IMR-90 (cell line): ENCODE data around the gene PRADC1. TPM values are rescaled to one million over a fixed set of nuclear protein-coding genes. Genes with fewer than 3 reads are reported as not detected.

Experiments
- ATAC-seq: fragments of 200-7000 bp; cut with Tn5 transposase; 2 replicates; pipeline ENCODE4 v1.9.1; 2020; ENCODE audit warnings: low read depth, mild to moderate bottlenecking, moderate library complexity
- BruUV-seq: library from RNA; stranded (reverse); fragments of 400-500 nt; replicated peaks from 2 replicates; lab custom pipeline; 2021; lab: Mats Ljungman, UMichigan
- CTCF ChIA-PET: fragments of 300-600 bp; formaldehyde crosslinking; extraction: SDS; loops from one replicate; lab custom pipeline; 2021; ENCODE audit warnings: antibody characterized with exemption; lab: Yijun Ruan, JAX
- POLR2A ChIA-PET: fragments of 300-600 bp; sonication (Branson Sonifier 250); formaldehyde crosslinking; loops from one replicate; lab custom pipeline; 2022; ENCODE audit warnings: antibody characterized with exemption; ENCODE audit not compliant: unreplicated experiment; lab: Charles Lee
- DNase-seq: peaks from one replicate; pipeline ENCODE4 v3.0.0; 2013
- H2AFZ ChIP-seq: replicated peaks from 2 replicates; pipeline ENCODE3; 2013; ENCODE audit warnings: low read length, mild to moderate bottlenecking; ENCODE audit not compliant: poor library complexity
- H2AK5ac ChIP-seq: 2 replicates; pipeline ENCODE4 v1.6.1; 2013; ENCODE audit warnings: low read depth, low read length, inconsistent platforms
- H2AK9ac ChIP-seq: replicated peaks from 2 replicates; pipeline ENCODE3; 2013; ENCODE audit warnings: mild to moderate bottlenecking, low read depth, low read length, moderate library complexity; ENCODE audit not compliant: poor library complexity
- H2BK120ac ChIP-seq: 2 replicates; pipeline ENCODE4 v1.6.1; 2013; ENCODE audit warnings: low read depth, low read length, inconsistent platforms
- H2BK15ac ChIP-seq: 3 replicates; pipeline ENCODE4 v1.6.1; 2013; ENCODE audit warnings: low read depth, low read length, inconsistent platforms
- H2BK20ac ChIP-seq: 2 replicates; pipeline ENCODE4 v1.6.1; 2013; ENCODE audit warnings: low read depth, mild to moderate bottlenecking, inconsistent platforms, low read length, moderate library complexity
- H2BK5ac ChIP-seq: 2 replicates; pipeline ENCODE4 v1.6.1; 2013; ENCODE audit warnings: mild to moderate bottlenecking, low read depth, low read length, inconsistent platforms; ENCODE audit not compliant: poor library complexity, severe bottlenecking
- H3K14ac ChIP-seq: replicated peaks from 2 replicates; pipeline ENCODE4 v1.6.1; 2013; ENCODE audit warnings: low read depth, low read length, inconsistent platforms
- H3K18ac ChIP-seq: 2 replicates; pipeline ENCODE4 v1.6.1; 2013; ENCODE audit warnings: low read depth, low read length, control low read depth
- H3K23ac ChIP-seq: 2 replicates; pipeline ENCODE4 v1.6.1; 2013; ENCODE audit warnings: low read depth, low read length, inconsistent platforms
- H3K27ac ChIP-seq: 2 replicates; pipeline ENCODE4 v1.5.1; 2013; ENCODE audit warnings: mild to moderate bottlenecking, control low read depth, low read length; ENCODE audit not compliant: insufficient read depth
- H3K27me3 ChIP-seq: 2 replicates; pipeline ENCODE4 v1.6.1; 2013; ENCODE audit warnings: low read length; ENCODE audit not compliant: control insufficient read depth, insufficient read depth
- H3K36me3 ChIP-seq: 2 replicates; pipeline ENCODE4 v1.6.1; 2013; ENCODE audit warnings: low read length, mixed read lengths; ENCODE audit not compliant: control insufficient read depth, insufficient read depth
- H3K4ac ChIP-seq: 2 replicates; pipeline ENCODE4 v1.6.1; 2013; ENCODE audit warnings: low read depth, low read length, inconsistent platforms
- H3K4me1 ChIP-seq: 2 replicates; pipeline ENCODE4 v1.6.1; 2013; ENCODE audit warnings: low read length, mixed read lengths; ENCODE audit not compliant: control insufficient read depth, insufficient read depth
- H3K4me2 ChIP-seq: 2 replicates; pipeline ENCODE4 v1.6.1; 2013; ENCODE audit warnings: low read depth, mild to moderate bottlenecking, control low read depth, low read length, moderate library complexity
- H3K4me3 ChIP-seq: 2 replicates; pipeline ENCODE4 v1.5.1; 2013; ENCODE audit warnings: low read depth, mild to moderate bottlenecking, control low read depth, low read length, moderate library complexity; ENCODE audit not compliant: insufficient read depth
- H3K56ac ChIP-seq: 2 replicates; pipeline ENCODE4 v1.6.1; 2013; ENCODE audit warnings: low read length, inconsistent platforms; ENCODE audit not compliant: insufficient read depth; ENCODE audit errors: extremely low read depth
- H3K79me1 ChIP-seq, 2 experiments: 2 replicates each; pipeline ENCODE4 v1.6.1; 2013; ENCODE audit warnings: low read length in 2 of 2, inconsistent platforms in 1 of 2, low read depth in 1 of 2
- H3K9ac ChIP-seq: 2 replicates; pipeline ENCODE4 v1.6.1; 2013; ENCODE audit warnings: low read depth, low read length, control low read depth
- H3K9me1 ChIP-seq: 2 replicates; pipeline ENCODE4 v1.6.1; 2013; ENCODE audit warnings: low read length, inconsistent platforms; ENCODE audit not compliant: insufficient read depth
- H3K9me3 ChIP-seq: 2 replicates; pipeline ENCODE4 v1.6.1; 2013; ENCODE audit warnings: low read length; ENCODE audit not compliant: control insufficient read depth, insufficient read depth
- H4K20me1 ChIP-seq: 2 replicates; pipeline ENCODE4 v1.6.1; 2013; ENCODE audit warnings: low read length, inconsistent platforms; ENCODE audit not compliant: insufficient read depth
- H4K5ac ChIP-seq: 2 replicates; pipeline ENCODE4 v1.6.1; 2013; ENCODE audit warnings: mild to moderate bottlenecking, low read depth, low read length, control low read depth
- H4K8ac ChIP-seq, 2 experiments: 2 replicates each; pipeline ENCODE4 v1.6.1; 2013; ENCODE audit warnings: low read depth in 2 of 2, low read length in 2 of 2, control low read depth in 1 of 2, inconsistent platforms in 1 of 2
- H4K91ac ChIP-seq: 2 replicates; pipeline ENCODE4 v1.6.1; 2013; ENCODE audit warnings: low read depth, low read length, inconsistent platforms; ENCODE audit not compliant: insufficient read depth
- ELK1 ChIP-seq: fragments of 150-350 bp; IDR thresholded peaks from 2 replicates; pipeline ENCODE4 v1.6.1; 2016; ENCODE audit warnings: low read depth, mild to moderate bottlenecking, low read length, moderate library complexity, borderline replicate concordance
- WGBS, 2 experiments: methylation state at CpG; one replicate each; pipeline versions ENCODE4 v1.1.5 to v1.1.7; 2013; ENCODE audit warnings: missing lambda C conversion rate in 2 of 2; ENCODE audit not compliant: insufficient read length in 1 of 2; ENCODE audit errors: extremely low coverage in 2 of 2; 5-methylcytosine and 5-hydroxymethylcytosine counted together
- dilution Hi-C: fragments of 300-500 bp; cut with HindIII; formaldehyde crosslinking; loops from one replicate; pipeline ENCODE4 v1.14.3; 2018; ENCODE audit warnings: low sequenced_read_pairs; ENCODE audit not compliant: unreplicated experiment
- in situ Hi-C: fragments of 300-500 bp; cut with MboI; formaldehyde crosslinking; loops from 3 replicates; pipeline ENCODE4 v1.14.3; 2019; ENCODE audit warnings: low sequenced_read_pairs, inconsistent platforms, mixed read lengths
- intact Hi-C: fragments of 100-400 bp; cut with micrococcal nuclease; formaldehyde crosslinking; loops from 2 replicates; pipeline ENCODE4 v1.10.0; 2022
- polyA plus RNA-seq, 3 experiments: library from polyadenylated mRNA; depleted of rRNA; stranded (reverse); fragments of >200 nt; gene quantifications; 2 replicates each; pipeline ENCODE4 v1.2.3, GENCODE V29; 2012; ENCODE audit warnings: low replicate concordance in 1 of 3
- total RNA-seq: library from RNA; depleted of rRNA; stranded (reverse); fragments of >200 nt; gene quantifications from 2 replicates; pipeline ENCODE4 v1.2.3, GENCODE V29; 2012

The PRADC1 gene
- total and polyA plus RNA-seq, 2 of the 4 experiments (the other 2 are of a cell fraction) = 13.1 to 18.4 TPM

GRCh38 chr2:73268366-73268829 lies 35.4 kb upstream of the PRADC1 start:
- H4K91ac ChIP-seq = no peak overlapping the region
- no peak overlapping the region for H2BK20ac ChIP-seq
- DNase-seq (no peak), ATAC-seq (no peak)
- no peak overlapping the region for H2BK15ac ChIP-seq
- H3K4ac ChIP-seq = no peak overlapping the region
- no TSS peak for BruUV-seq
- dilution Hi-C loops = no loop called here
- H4K5ac ChIP-seq = no peak overlapping the region
- no peak overlapping the region for H2AK9ac ChIP-seq
- H2AFZ ChIP-seq = no peak overlapping the region
- no peaks in the 10 kb centered on the region for H3K4me1 ChIP-seq
- no peak overlapping the region for H3K18ac ChIP-seq
- peaks cover 3% of the 10 kb centered on the region; the same call in 1 of the 2 replicates for H3K36me3 ChIP-seq
- H2BK120ac ChIP-seq = no peak overlapping the region
- H3K23ac ChIP-seq = no peak overlapping the region
- ChIA-PET POLR2A (interaction anchor here (0.6 kb wide), 1 partner anchor 35 kb away, joined by 4 read pairs; the partner anchor contains the start of gene PRADC1), CTCF (no interaction called here)
- H2AK5ac ChIP-seq = no peak overlapping the region
- 48% methylated on average over 12 of the region's 14 CpGs; no CpG with 5 or more reads in 1 of the 2 experiments for WGBS, 2 experiments
- no peak overlapping the region for H3K9ac ChIP-seq
- H3K4me2 ChIP-seq = no peak overlapping the region
- H3K4me3 ChIP-seq = no peak overlapping the region
- no peaks in the 10 kb centered on the region for H3K79me1 ChIP-seq
- no peak overlapping the region for H3K14ac ChIP-seq
- H3K27ac ChIP-seq = no peak overlapping the region
- H4K8ac ChIP-seq = no peak overlapping the region
- no peak for TF ChIP-seq ELK1
- intact Hi-C loops = no loop called here
- peaks cover 10% of the 10 kb centered on the region; the same call in 1 of the 2 replicates for H4K20me1 ChIP-seq
- H3K9me3 ChIP-seq = no peaks in the 10 kb centered on the region
- H3K56ac ChIP-seq = no peak overlapping the region
- H2BK5ac ChIP-seq = no peak overlapping the region
- H3K27me3 ChIP-seq = peaks cover 25% of the 10 kb centered on the region
- in situ Hi-C loops = no loop called here
- peaks cover 6% of the 10 kb centered on the region; the same call in 1 of the 2 replicates for H3K9me1 ChIP-seq
